Nephron (organoid): Measurements from ENCODE around the gene PYGB.

Experiments
- H3K27ac Mint-ChIP-seq, 3 experiments: 2 replicates each; pipeline ENCODE4 v1.8.0; 2020; ENCODE audit warnings: mixed read lengths in 3 of 3, mild to moderate bottlenecking in 2 of 3, moderate library complexity in 1 of 3
- H3K27me3 Mint-ChIP-seq: 2 replicates; pipeline ENCODE4 v1.8.0; 2021; ENCODE audit warnings: low read depth, mild to moderate bottlenecking, moderate library complexity, mixed read lengths
- H3K36me3 Mint-ChIP-seq: 2 replicates; pipeline ENCODE4 v1.8.0; 2020; ENCODE audit warnings: low read depth, mixed read lengths
- H3K4me1 Mint-ChIP-seq: 2 replicates; pipeline ENCODE4 v1.8.0; 2020; ENCODE audit warnings: mixed read lengths
- H3K4me3 Mint-ChIP-seq, 3 experiments: 2 replicates each; pipeline ENCODE4 v1.8.0; 2020; ENCODE audit warnings: mild to moderate bottlenecking in 3 of 3, mixed read lengths in 3 of 3, moderate library complexity in 2 of 3
- H3K9me3 Mint-ChIP-seq: 2 replicates; pipeline ENCODE4 v1.8.0; 2020; ENCODE audit warnings: mixed read lengths
- CTCF ChIP-seq, 3 experiments: fragments of 200-600 bp; sonication (generic); IDR thresholded peaks; one replicate each; pipeline ENCODE4 v1.5.0; 2021; ENCODE audit warnings: antibody characterized with exemption in 3 of 3; ENCODE audit not compliant: unreplicated experiment in 3 of 3

The PYGB gene

GRCh38 chr20:25257130-25257529 is 9.2 kb downstream of the PYGB start:
- no peak for TF ChIP-seq CTCF (IDR thresholded peaks at IDR 0.05; ENCODE audit: unreplicated experiment in 3 of 3)
- Mint-ChIP-seq H3K36me3 (peaks cover 56% of the 10 kb centered on the region), H3K27ac (no peak overlapping the region), H3K9me3 (peaks cover 24% of the 10 kb centered on the region), H3K4me3 (no peak overlapping the region), H3K4me1 (peaks cover 11% of the 10 kb centered on the region), H3K27me3 (peaks cover 4% of the 10 kb centered on the region)

GRCh38 chr20:25257756-25258475 is 10.0 kb downstream of the PYGB start:
- Mint-ChIP-seq H3K27me3 (peaks cover 4% of the 10 kb centered on the region), H3K27ac (peak overlapping the region in 1 of 3 experiments; percentile 44), H3K4me3 (no peak overlapping the region), H3K4me1 (peaks cover 6% of the 10 kb centered on the region), H3K36me3 (peaks cover 61% of the 10 kb centered on the region), H3K9me3 (peaks cover 28% of the 10 kb centered on the region)
- TF ChIP-seq CTCF (IDR thresholded peaks at IDR 0.05; ENCODE audit: unreplicated experiment in 3 of 3): no peak

GRCh38 chr20:25258476-25258805 is 10.6 kb downstream of the PYGB start:
- H3K9me3 Mint-ChIP-seq: peaks cover 33% of the 10 kb centered on the region
- H3K4me3 Mint-ChIP-seq: no peak overlapping the region
- TF ChIP-seq CTCF (IDR thresholded peaks at IDR 0.05; ENCODE audit: unreplicated experiment in 3 of 3): no peak
- peaks cover 67% of the 10 kb centered on the region for H3K36me3 Mint-ChIP-seq
- H3K27me3 Mint-ChIP-seq: peaks cover 4% of the 10 kb centered on the region
- H3K27ac Mint-ChIP-seq: no peak overlapping the region
- H3K4me1 Mint-ChIP-seq: peaks cover 6% of the 10 kb centered on the region

- H3K36me3 Mint-ChIP-seq: peaks cover 66% of the 10 kb centered on the region
- H3K27ac Mint-ChIP-seq: no peak overlapping the region
- peaks cover 4% of the 10 kb centered on the region for H3K27me3 Mint-ChIP-seq
- no peak for TF ChIP-seq CTCF (IDR thresholded peaks at IDR 0.05; ENCODE audit: unreplicated experiment in 3 of 3)
- peaks cover 6% of the 10 kb centered on the region for H3K4me1 Mint-ChIP-seq
- peaks cover 35% of the 10 kb centered on the region for H3K9me3 Mint-ChIP-seq
- no peak overlapping the region for H3K4me3 Mint-ChIP-seq
Observed at GRCh38 chr20:25258828-25259227, 10.9 kb downstream of the PYGB start.

GRCh38 chr20:25259358-25259757 is 11.5 kb downstream of the PYGB start:
- peaks cover 70% of the 10 kb centered on the region for H3K36me3 Mint-ChIP-seq

More at GRCh38 chr20:25259358-25259757, 11.5 kb downstream of the PYGB start:
- Mint-ChIP-seq H3K9me3 (peaks cover 38% of the 10 kb centered on the region), H3K27ac (no peak overlapping the region), H3K27me3 (peaks cover 4% of the 10 kb centered on the region), H3K4me3 (no peak overlapping the region), H3K4me1 (peaks cover 4% of the 10 kb centered on the region)
- TF ChIP-seq CTCF (IDR thresholded peaks at IDR 0.05; ENCODE audit: unreplicated experiment in 3 of 3): no peak
